Liver (tissue), 9 donors: ENCODE data around the gene PROB1. TPM values are rescaled to one million over a fixed set of nuclear protein-coding genes. Genes with fewer than 3 reads are reported as not detected.

ENCODE experiments used
- DNase-seq: peaks from one replicate; pipeline ENCODE4 v3.0.0-alpha.2; 2017; ENCODE audit warnings: low spot score
- H3K27ac ChIP-seq, 2 donors: one replicate each; pipeline ENCODE4 v1.7.0; 2013; ENCODE audit warnings: inconsistent platforms in 2 of 2, low read length in 2 of 2, control low read depth in 1 of 2, low read depth in 1 of 2, mild to moderate bottlenecking in 1 of 2
- H3K27me3 ChIP-seq, 4 donors: one replicate each; pipeline versions ENCODE4 v1.6.1 to v1.7.0; 2013; ENCODE audit warnings: low read length in 3 of 4, inconsistent platforms in 1 of 4, mild to moderate bottlenecking in 1 of 4, moderate library complexity in 1 of 4; ENCODE audit not compliant: control insufficient read depth in 4 of 4, insufficient read depth in 4 of 4
- H3K36me3 ChIP-seq, 4 donors: one replicate each; pipeline versions ENCODE4 v1.6.1 to v1.7.0; 2013; ENCODE audit warnings: low read length in 3 of 4, mild to moderate bottlenecking in 3 of 4, low read depth in 1 of 4, moderate library complexity in 1 of 4; ENCODE audit not compliant: control insufficient read depth in 4 of 4, insufficient read depth in 3 of 4
- H3K4me1 ChIP-seq, 4 donors: one replicate each; pipeline versions ENCODE4 v1.6.1 to v1.7.0; 2013; ENCODE audit warnings: low read length in 3 of 4, mild to moderate bottlenecking in 3 of 4, moderate library complexity in 1 of 4; ENCODE audit not compliant: control insufficient read depth in 4 of 4, insufficient read depth in 4 of 4
- H3K4me3 ChIP-seq, 3 donors: one replicate each; pipeline versions ENCODE4 v1.6.1 to v1.7.0; 2013; ENCODE audit warnings: low read length in 3 of 3, control low read depth in 1 of 3, low read depth in 1 of 3, mild to moderate bottlenecking in 1 of 3
- H3K9ac ChIP-seq, 2 donors: one replicate each; pipeline ENCODE4 v1.7.0; 2013; ENCODE audit warnings: low read length in 2 of 2, mild to moderate bottlenecking in 2 of 2, moderate library complexity in 2 of 2, control low read depth in 1 of 2, low read depth in 1 of 2
- H3K9me3 ChIP-seq, 4 donors: one replicate each; pipeline versions ENCODE4 v1.6.1 to v1.7.0; 2013; ENCODE audit warnings: low read length in 3 of 4; ENCODE audit not compliant: control insufficient read depth in 4 of 4
- EGR1 ChIP-seq, 2 donors: IDR thresholded peaks; 2 replicates each; pipeline ENCODE4 v1.6.1; 2016 to 2018; ENCODE audit warnings: antibody characterized with exemption in 2 of 2, low read depth in 2 of 2
- FOXA1 ChIP-seq: IDR thresholded peaks from 2 replicates; pipeline ENCODE4 v1.6.1; 2016; ENCODE audit warnings: antibody characterized with exemption
- FOXA2 ChIP-seq: IDR thresholded peaks from 2 replicates; pipeline ENCODE4 v1.6.1; 2016; ENCODE audit warnings: antibody characterized with exemption
- GABPA ChIP-seq, 2 donors: IDR thresholded peaks in 1 of 2; conservative IDR thresholded peaks in 1 of 2; 2 replicates each; pipeline ENCODE4 v1.6.1; 2016; ENCODE audit warnings: antibody characterized with exemption in 2 of 2, mild to moderate bottlenecking in 1 of 2, moderate library complexity in 1 of 2
- HNF4A ChIP-seq, 2 donors: conservative IDR thresholded peaks; 2 replicates each; pipeline ENCODE4 v1.6.1; 2016; ENCODE audit warnings: antibody characterized with exemption in 2 of 2, mild to moderate bottlenecking in 2 of 2
- HNF4G ChIP-seq: IDR thresholded peaks from 2 replicates; pipeline ENCODE4 v1.6.1; 2016; ENCODE audit warnings: antibody characterized with exemption
- JUND ChIP-seq, 2 donors: IDR thresholded peaks; 2 replicates each; pipeline ENCODE4 v1.6.1; 2016; ENCODE audit warnings: antibody characterized with exemption in 2 of 2
- NR2F2 ChIP-seq: IDR thresholded peaks from 2 replicates; pipeline ENCODE4 v1.6.1; 2016; ENCODE audit warnings: antibody characterized with exemption
- RAD21 ChIP-seq, 2 donors: IDR thresholded peaks; 2 replicates each; pipeline ENCODE4 v1.6.1; 2016; ENCODE audit warnings: antibody characterized with exemption in 2 of 2, mild to moderate bottlenecking in 2 of 2
- RXRA ChIP-seq, 2 donors: IDR thresholded peaks; 2 replicates each; pipeline ENCODE4 v1.6.1; 2017 to 2018; ENCODE audit warnings: antibody characterized with exemption in 2 of 2, mild to moderate bottlenecking in 1 of 2
- SP1 ChIP-seq: IDR thresholded peaks from 2 replicates; pipeline ENCODE4 v1.6.1; 2018; ENCODE audit warnings: antibody characterized with exemption, mild to moderate bottlenecking
- TAF1 ChIP-seq: conservative IDR thresholded peaks from 2 replicates; pipeline ENCODE4 v1.6.1; 2016; ENCODE audit warnings: antibody characterized with exemption, mild to moderate bottlenecking
- YY1 ChIP-seq: IDR thresholded peaks from 2 replicates; pipeline ENCODE4 v1.6.1; 2016; ENCODE audit warnings: antibody characterized with exemption, mild to moderate bottlenecking
- WGBS: extraction: QIAGEN DNeasy Blood & Tissue Kit; methylation state at CpG from one replicate; pipeline ENCODE4 v1.1.7; 2013; 5-methylcytosine and 5-hydroxymethylcytosine counted together
- polyA plus RNA-seq, 2 donors: library from polyadenylated mRNA; stranded (reverse) in 1 of 2; unstranded in 1 of 2; fragments of 200-250 nt in 1 of 2; fragments of >200 nt in 1 of 2; fragmentation: Nextera tagmentation in 1 of 2; extraction: Ambion mirVana in 1 of 2; gene quantifications; one replicate each; pipeline versions ENCODE4 v1.2.1 to v1.2.3, GENCODE V29; 2013 to 2015
- total RNA-seq, 2 donors: library from RNA; depleted of rRNA; stranded (reverse); fragments of >200 nt; gene quantifications; one replicate each; pipeline ENCODE4 v1.2.3, GENCODE V29; 2014
- TF ChIP-seq, protein P1 (sequence below): IDR thresholded peaks from 2 replicates; pipeline ENCODE4 v1.6.1; 2016; ENCODE audit warnings: antibody characterized with exemption
- TF ChIP-seq, protein P2 (sequence below): IDR thresholded peaks from 2 replicates; pipeline ENCODE4 v1.6.1; 2016; ENCODE audit warnings: antibody characterized with exemption, mild to moderate bottlenecking
- TF ChIP-seq, protein P3 (sequence below): IDR thresholded peaks from 2 replicates; pipeline ENCODE4 v1.6.1; 2016; ENCODE audit warnings: antibody characterized with exemption
- TF ChIP-seq, protein P4 (sequence below): IDR thresholded peaks from 2 replicates; pipeline ENCODE4 v1.6.1; 2016; ENCODE audit warnings: antibody characterized with exemption
- donor health status: healthy.
- donor health status: healthy.
- donor health status: healthy.
- donor health status: healthy.
- donor health status: healthy.

The PROB1 gene
- total and polyA plus RNA-seq, 4 donors, result 0.04 to 0.67 (median 0.34) TPM

DNA sequence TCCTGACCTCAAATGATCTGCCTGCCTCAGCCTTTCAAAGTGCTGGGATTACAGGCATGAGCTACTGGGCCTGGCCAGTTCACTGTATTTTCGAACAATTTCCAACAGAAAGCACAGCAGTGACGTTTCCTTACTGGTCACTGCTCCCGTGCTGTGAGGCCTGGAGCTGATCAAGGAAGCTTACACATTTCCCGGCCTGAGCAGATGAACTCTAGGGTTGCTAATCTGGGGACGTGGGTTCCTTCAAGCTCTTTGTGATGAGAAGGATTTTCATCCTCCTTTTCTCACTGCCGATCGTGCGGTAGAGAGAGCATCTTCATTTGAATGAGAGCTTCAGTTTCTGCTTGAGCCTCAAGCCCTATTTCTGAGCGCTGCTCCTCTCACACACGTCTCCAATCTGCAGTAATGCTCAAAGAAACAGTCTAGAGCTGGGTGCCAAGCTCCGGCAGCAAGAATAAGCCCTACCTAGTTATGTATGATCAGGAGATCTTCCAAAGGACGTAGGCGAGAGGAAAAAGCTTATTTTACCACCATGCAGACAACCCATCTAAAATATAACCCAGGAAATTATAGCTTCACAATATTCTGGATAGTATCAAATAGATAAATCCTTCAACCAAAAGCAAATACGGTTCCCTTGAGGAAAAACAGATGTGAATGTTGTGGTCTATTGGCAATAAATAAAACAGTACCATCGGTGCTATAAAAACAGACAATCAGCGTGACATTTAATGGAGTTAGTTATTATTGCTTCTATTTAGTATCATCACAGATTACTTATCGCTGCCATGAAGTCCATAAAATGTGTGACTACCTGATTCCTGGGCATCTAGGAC is 16.3 kb upstream of the PROB1 start:
- DNase-seq, result no peak
- Histone ChIP-seq H3K4me1 (peaks cover 0 to 3% (median 0%) of the 10 kb centered on the region in 4 donors), H3K9me3 (no peaks in the 10 kb centered on the region), H3K27me3 (no peaks in the 10 kb centered on the region), H3K9ac (no peak overlapping the region), H3K4me3 (no peak overlapping the region), H3K27ac (peak overlapping the region; percentile 6 to 62), H3K36me3 (no peaks in the 10 kb centered on the region)
- 86% methylated on average over 17 of the region's 17 CpGs for WGBS
- TF ChIP-seq NR2F2, result peak; percentile 20
- TF ChIP-seq, protein P1, sequence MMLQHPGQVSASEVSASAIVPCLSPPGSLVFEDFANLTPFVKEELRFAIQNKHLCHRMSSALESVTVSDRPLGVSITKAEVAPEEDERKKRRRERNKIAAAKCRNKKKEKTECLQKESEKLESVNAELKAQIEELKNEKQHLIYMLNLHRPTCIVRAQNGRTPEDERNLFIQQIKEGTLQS, result no peak
- TF ChIP-seq, protein P2, sequence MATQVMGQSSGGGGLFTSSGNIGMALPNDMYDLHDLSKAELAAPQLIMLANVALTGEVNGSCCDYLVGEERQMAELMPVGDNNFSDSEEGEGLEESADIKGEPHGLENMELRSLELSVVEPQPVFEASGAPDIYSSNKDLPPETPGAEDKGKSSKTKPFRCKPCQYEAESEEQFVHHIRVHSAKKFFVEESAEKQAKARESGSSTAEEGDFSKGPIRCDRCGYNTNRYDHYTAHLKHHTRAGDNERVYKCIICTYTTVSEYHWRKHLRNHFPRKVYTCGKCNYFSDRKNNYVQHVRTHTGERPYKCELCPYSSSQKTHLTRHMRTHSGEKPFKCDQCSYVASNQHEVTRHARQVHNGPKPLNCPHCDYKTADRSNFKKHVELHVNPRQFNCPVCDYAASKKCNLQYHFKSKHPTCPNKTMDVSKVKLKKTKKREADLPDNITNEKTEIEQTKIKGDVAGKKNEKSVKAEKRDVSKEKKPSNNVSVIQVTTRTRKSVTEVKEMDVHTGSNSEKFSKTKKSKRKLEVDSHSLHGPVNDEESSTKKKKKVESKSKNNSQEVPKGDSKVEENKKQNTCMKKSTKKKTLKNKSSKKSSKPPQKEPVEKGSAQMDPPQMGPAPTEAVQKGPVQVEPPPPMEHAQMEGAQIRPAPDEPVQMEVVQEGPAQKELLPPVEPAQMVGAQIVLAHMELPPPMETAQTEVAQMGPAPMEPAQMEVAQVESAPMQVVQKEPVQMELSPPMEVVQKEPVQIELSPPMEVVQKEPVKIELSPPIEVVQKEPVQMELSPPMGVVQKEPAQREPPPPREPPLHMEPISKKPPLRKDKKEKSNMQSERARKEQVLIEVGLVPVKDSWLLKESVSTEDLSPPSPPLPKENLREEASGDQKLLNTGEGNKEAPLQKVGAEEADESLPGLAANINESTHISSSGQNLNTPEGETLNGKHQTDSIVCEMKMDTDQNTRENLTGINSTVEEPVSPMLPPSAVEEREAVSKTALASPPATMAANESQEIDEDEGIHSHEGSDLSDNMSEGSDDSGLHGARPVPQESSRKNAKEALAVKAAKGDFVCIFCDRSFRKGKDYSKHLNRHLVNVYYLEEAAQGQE, result no peak
- TF ChIP-seq RXRA (IDR thresholded peaks at IDR 0.05), result peak; percentile 38

DNA sequence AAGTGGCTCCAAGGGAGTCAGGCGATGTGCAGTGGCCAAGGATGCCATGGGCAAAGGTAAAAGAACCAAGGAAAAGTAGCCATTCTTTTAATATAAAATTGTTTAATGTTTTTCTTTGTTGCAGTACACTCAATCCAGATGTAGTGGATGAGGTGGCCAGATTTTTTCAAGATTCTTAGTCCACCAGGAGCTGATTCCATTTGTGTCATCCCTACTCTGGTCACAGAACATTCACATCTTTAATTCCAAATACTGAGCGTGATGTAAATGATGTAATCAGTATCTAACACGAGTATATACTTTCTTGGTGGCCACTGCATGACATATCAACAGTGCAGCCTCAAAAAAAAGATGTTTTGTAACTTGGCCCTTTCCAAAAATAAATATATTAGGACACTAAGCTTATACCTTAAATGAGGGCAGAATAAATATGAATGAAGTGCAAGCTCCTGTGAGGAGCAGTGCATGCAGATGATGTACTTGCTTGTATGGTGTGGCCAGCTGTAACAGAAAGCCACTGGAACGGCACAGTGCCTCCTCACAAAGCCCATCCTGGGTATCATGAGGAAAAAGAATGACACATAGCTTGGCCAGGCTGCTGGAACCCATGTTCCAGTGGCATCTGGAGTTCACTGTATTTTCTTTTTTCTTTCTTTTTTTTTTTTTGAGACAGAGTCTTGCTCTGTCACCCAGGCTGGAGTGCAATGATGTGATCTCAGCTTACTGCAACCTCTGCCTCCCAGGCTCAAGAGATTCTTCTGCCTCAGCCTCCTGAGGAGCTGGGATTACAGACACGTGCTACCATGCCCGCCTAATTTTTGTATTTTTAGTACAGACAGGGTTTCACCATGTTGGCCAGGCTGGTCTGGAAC is 15.5 kb upstream of the PROB1 start:
- Histone ChIP-seq H3K4me3 (no peak overlapping the region), H3K4me1 (peaks cover 0 to 2% (median 0%) of the 10 kb centered on the region in 4 donors), H3K9me3 (no peaks in the 10 kb centered on the region), H3K27ac (no peak overlapping the region), H3K9ac (no peak overlapping the region), H3K36me3 (no peaks in the 10 kb centered on the region), H3K27me3 (no peaks in the 10 kb centered on the region)
- WGBS, result 82% methylated on average over 6 of the region's 6 CpGs
- no peak for DNase-seq
- TF ChIP-seq NR2F2 (no peak), SP1 (no peak), RAD21 (IDR thresholded peaks at IDR 0.05) (no peak), GABPA (IDR thresholded peaks at IDR 0.05 in 1 of 2, conservative IDR thresholded peaks at IDR 0.05 in 1 of 2) (no peak), FOXA1 (no peak), JUND (IDR thresholded peaks at IDR 0.05) (no peak), EGR1 (IDR thresholded peaks at IDR 0.05; ENCODE audit: low read depth in 2 of 2) (no peak), RXRA (IDR thresholded peaks at IDR 0.05) (no peak), FOXA2 (no peak), HNF4A (conservative IDR thresholded peaks at IDR 0.05) (no peak), YY1 (no peak), HNF4G (no peak), TAF1 (no peak)
- TF ChIP-seq, protein P3, sequence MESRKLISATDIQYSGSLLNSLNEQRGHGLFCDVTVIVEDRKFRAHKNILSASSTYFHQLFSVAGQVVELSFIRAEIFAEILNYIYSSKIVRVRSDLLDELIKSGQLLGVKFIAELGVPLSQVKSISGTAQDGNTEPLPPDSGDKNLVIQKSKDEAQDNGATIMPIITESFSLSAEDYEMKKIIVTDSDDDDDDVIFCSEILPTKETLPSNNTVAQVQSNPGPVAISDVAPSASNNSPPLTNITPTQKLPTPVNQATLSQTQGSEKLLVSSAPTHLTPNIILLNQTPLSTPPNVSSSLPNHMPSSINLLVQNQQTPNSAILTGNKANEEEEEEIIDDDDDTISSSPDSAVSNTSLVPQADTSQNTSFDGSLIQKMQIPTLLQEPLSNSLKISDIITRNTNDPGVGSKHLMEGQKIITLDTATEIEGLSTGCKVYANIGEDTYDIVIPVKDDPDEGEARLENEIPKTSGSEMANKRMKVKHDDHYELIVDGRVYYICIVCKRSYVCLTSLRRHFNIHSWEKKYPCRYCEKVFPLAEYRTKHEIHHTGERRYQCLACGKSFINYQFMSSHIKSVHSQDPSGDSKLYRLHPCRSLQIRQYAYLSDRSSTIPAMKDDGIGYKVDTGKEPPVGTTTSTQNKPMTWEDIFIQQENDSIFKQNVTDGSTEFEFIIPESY, result no peak
- TF ChIP-seq, protein P1, result no peak
- TF ChIP-seq, protein P4, sequence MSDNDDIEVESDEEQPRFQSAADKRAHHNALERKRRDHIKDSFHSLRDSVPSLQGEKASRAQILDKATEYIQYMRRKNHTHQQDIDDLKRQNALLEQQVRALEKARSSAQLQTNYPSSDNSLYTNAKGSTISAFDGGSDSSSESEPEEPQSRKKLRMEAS, result no peak
- TF ChIP-seq, protein P2, result no peak
